Kidney capillary endothelial cell (primary cell): Measurements from ENCODE around the gene SENP5.
A peak's percentile ranks its signal among the peaks of the same experiment; 100 is the strongest.

Experiments used
- DNase-seq: peaks from one replicate; pipeline ENCODE4 v3.0.0-alpha.2; 2018; ENCODE audit warnings: low spot score

Gene SENP5

GRCh38 chr3:196969134-196969659, 101.5 kb downstream of the SENP5 start:
- no peak for DNase-seq

- DNase-seq, result peak; percentile 65
Observed at GRCh38 chr3:196969660-196970546, 102.2 kb downstream of the SENP5 start.

- no peak for DNase-seq
Observed at GRCh38 chr3:196970547-196971093, 102.9 kb downstream of the SENP5 start.

GRCh38 chr3:196971094-196971698, 103.5 kb downstream of the SENP5 start:
- no peak for DNase-seq

GRCh38 chr3:196974661-196975060, 106.9 kb downstream of the SENP5 start:
- DNase-seq, result no peak

GRCh38 chr3:196975349-196975748, 107.6 kb downstream of the SENP5 start:
- no peak for DNase-seq

- no peak for DNase-seq
Observed at GRCh38 chr3:196976941-196977340, 109.2 kb downstream of the SENP5 start.

- DNase-seq, result no peak
Observed at GRCh38 chr3:196979545-196979944, 111.8 kb downstream of the SENP5 start.

- no peak for DNase-seq
Observed at GRCh38 chr3:196981657-196982056, 113.9 kb downstream of the SENP5 start.

GRCh38 chr3:196983186-196983585, 115.5 kb downstream of the SENP5 start:
- no peak for DNase-seq
